Natural killer cell (primary cell): ENCODE results near the gene DCD. TPM values are rescaled to one million over a fixed set of nuclear protein-coding genes. Genes with fewer than 3 reads are reported as not detected.

ENCODE experiments used
- ATAC-seq, 3 donors: fragments of 150-1000 bp in 2 of 3; fragments of 200-7000 bp in 1 of 3; cut with Tn5 transposase; 1 replicate in 1 of 3; 2 replicates in 2 of 3; pipeline ENCODE4 v1.10.0; 2021; ENCODE audit warnings: mild to moderate bottlenecking in 2 of 3, moderate library complexity in 2 of 3
- DNase-seq, 2 donors: peaks; one replicate each; pipeline versions ENCODE4 v3.0.0 to v3.0.0-alpha.2; 2013 to 2021; ENCODE audit warnings: mixed read lengths in 1 of 2
- H3K27ac ChIP-seq: one replicate; pipeline ENCODE4 v1.5.1; 2013; ENCODE audit warnings: mild to moderate bottlenecking, low read length
- H3K27me3 ChIP-seq: one replicate; pipeline ENCODE4 v1.6.1; 2013; ENCODE audit warnings: low read length; ENCODE audit not compliant: control insufficient read depth, insufficient read depth
- H3K36me3 ChIP-seq: one replicate; pipeline ENCODE4 v1.6.1; 2013; ENCODE audit warnings: low read length; ENCODE audit not compliant: control insufficient read depth, insufficient read depth
- H3K4me1 ChIP-seq: one replicate; pipeline ENCODE4 v1.6.1; 2013; ENCODE audit warnings: low read length; ENCODE audit not compliant: control insufficient read depth, insufficient read depth
- H3K4me3 ChIP-seq: one replicate; pipeline ENCODE4 v1.5.1; 2013; ENCODE audit warnings: low read length
- H3K9me3 ChIP-seq: one replicate; pipeline ENCODE4 v1.6.1; 2013; ENCODE audit warnings: low read length; ENCODE audit not compliant: control insufficient read depth, insufficient read depth
- H3K27ac Mint-ChIP-seq, 2 donors: one replicate each; pipeline ENCODE4 v1.8.0; 2022; ENCODE audit warnings: mild to moderate bottlenecking in 2 of 2, mixed read lengths in 2 of 2, moderate library complexity in 1 of 2
- H3K27me3 Mint-ChIP-seq, 2 donors: one replicate each; pipeline ENCODE4 v1.8.0; 2022; ENCODE audit warnings: low read depth in 2 of 2, mixed read lengths in 2 of 2
- H3K36me3 Mint-ChIP-seq: one replicate; pipeline ENCODE4 v1.8.0; 2022; ENCODE audit warnings: mixed read lengths
- H3K4me1 Mint-ChIP-seq, 2 donors: one replicate each; pipeline ENCODE4 v1.8.0; 2022; ENCODE audit warnings: mixed read lengths in 2 of 2
- H3K4me3 Mint-ChIP-seq: one replicate; pipeline ENCODE4 v1.8.0; 2022; ENCODE audit warnings: mild to moderate bottlenecking, moderate library complexity, mixed read lengths
- H3K9me3 Mint-ChIP-seq, 2 donors: one replicate each; pipeline ENCODE4 v1.8.0; 2022; ENCODE audit warnings: mixed read lengths in 2 of 2
- WGBS: methylation state at CpG from one replicate; pipeline ENCODE4 v1.1.7; 2013; ENCODE audit warnings: missing lambda C conversion rate; ENCODE audit not compliant: insufficient coverage; 5-methylcytosine and 5-hydroxymethylcytosine counted together
- intact Hi-C: fragments of 100-400 bp; cut with micrococcal nuclease; formaldehyde crosslinking; loops from one replicate; pipeline ENCODE4 v1.14.2; 2022
- total RNA-seq, 4 donors: library from RNA; stranded (reverse); fragments of 120-200 nt in 1 of 4; gene quantifications; one replicate each; pipeline versions ENCODE4 v1.2.3 to v1.2.4, GENCODE V29; 2013 to 2022
- TF ChIP-seq, protein P1 (sequence below): fragments of 200-600 bp; IDR thresholded peaks from one replicate; pipeline ENCODE4 v1.8.0; 2022; ENCODE audit warnings: antibody characterized with exemption

The DCD gene
- total RNA-seq, 3 donors from 2014 or later (not counting 1 experiment from before 2014, with no cell fraction given) = not detected

DNA sequence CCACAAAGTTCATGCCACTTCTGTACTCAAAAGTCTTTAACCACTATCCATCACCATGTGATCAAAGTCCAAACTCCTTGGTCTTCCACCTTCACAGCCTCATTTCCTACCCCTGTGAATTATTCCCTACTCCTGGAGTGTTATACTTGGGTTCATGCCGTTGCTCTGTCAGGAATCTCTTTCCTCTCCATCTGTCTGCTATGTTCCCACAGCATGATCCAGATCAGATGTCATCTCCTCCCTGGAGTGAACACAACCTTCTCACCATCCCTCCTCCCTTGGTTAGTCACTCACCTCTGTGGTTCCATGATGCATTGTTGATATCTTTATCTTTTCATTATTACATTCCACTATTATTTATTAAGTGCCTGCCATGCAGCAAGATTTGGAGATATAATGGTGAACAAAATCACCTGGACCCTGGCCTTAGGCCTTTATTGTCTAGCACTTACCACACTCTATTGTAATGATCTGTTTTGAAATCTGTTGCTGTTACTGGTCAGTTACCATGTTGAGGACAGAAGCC is 35.9 kb downstream of the DCD start:
- Histone ChIP-seq H3K27ac (no peak overlapping the region), H3K4me1 (no peaks in the 10 kb centered on the region), H3K27me3 (no peaks in the 10 kb centered on the region), H3K9me3 (no peaks in the 10 kb centered on the region), H3K4me3 (no peak overlapping the region), H3K36me3 (no peaks in the 10 kb centered on the region)
- intact Hi-C loops = no loop called here
- DNase-seq = no peak
- ATAC-seq = no peak
- H3K9me3 Mint-ChIP-seq = no peaks in the 10 kb centered on the region
- WGBS = 80% methylated on average over 1 of the region's 1 CpG
- TF ChIP-seq, protein P1, sequence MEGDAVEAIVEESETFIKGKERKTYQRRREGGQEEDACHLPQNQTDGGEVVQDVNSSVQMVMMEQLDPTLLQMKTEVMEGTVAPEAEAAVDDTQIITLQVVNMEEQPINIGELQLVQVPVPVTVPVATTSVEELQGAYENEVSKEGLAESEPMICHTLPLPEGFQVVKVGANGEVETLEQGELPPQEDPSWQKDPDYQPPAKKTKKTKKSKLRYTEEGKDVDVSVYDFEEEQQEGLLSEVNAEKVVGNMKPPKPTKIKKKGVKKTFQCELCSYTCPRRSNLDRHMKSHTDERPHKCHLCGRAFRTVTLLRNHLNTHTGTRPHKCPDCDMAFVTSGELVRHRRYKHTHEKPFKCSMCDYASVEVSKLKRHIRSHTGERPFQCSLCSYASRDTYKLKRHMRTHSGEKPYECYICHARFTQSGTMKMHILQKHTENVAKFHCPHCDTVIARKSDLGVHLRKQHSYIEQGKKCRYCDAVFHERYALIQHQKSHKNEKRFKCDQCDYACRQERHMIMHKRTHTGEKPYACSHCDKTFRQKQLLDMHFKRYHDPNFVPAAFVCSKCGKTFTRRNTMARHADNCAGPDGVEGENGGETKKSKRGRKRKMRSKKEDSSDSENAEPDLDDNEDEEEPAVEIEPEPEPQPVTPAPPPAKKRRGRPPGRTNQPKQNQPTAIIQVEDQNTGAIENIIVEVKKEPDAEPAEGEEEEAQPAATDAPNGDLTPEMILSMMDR = no peak
- H3K27ac Mint-ChIP-seq = no peak overlapping the region
- no peak overlapping the region for H3K4me3 Mint-ChIP-seq
- H3K27me3 Mint-ChIP-seq = peaks cover 23 to 24% of the 10 kb centered on the region in 2 donors
- no peaks in the 10 kb centered on the region for H3K36me3 Mint-ChIP-seq
- H3K4me1 Mint-ChIP-seq = peaks cover 0 to 7% of the 10 kb centered on the region in 2 donors

DNA sequence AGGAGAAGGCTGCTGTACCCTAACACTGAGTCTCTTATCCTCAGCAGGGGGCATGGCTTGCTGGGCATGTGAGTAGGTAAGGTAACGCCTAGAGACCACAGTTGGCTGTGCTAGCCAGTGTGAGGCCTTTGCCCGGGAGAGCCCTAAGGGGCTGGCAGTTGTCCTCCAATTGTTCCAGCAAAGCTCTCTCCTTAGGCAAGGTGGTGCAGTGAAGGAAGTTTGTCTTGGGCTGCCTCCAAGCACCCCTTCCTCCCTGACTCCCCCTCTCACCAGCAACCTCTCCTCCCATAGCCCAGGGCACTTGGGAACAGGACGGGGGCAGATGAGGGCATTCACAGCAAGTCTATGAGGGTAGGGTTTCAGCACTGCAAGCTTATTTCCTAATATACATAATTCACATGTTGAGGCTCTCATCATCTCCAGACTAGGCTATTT is 36.4 kb downstream of the DCD start:
- Mint-ChIP-seq H3K4me1 (peaks cover 0 to under 1% of the 10 kb centered on the region in 2 donors), H3K9me3 (no peaks in the 10 kb centered on the region), H3K27ac (no peak overlapping the region), H3K27me3 (peaks cover 22 to 24% of the 10 kb centered on the region in 2 donors), H3K4me3 (no peak overlapping the region), H3K36me3 (no peaks in the 10 kb centered on the region)
- DNase-seq (no peak), ATAC-seq (no peak)
- TF ChIP-seq, protein P1 = no peak
- Histone ChIP-seq H3K4me3 (no peak overlapping the region), H3K27ac (no peak overlapping the region), H3K9me3 (no peaks in the 10 kb centered on the region), H3K4me1 (no peaks in the 10 kb centered on the region), H3K36me3 (no peaks in the 10 kb centered on the region), H3K27me3 (no peaks in the 10 kb centered on the region)
- WGBS = 94% methylated on average over 3 of the region's 3 CpGs
- intact Hi-C loops = no loop called here

DNA sequence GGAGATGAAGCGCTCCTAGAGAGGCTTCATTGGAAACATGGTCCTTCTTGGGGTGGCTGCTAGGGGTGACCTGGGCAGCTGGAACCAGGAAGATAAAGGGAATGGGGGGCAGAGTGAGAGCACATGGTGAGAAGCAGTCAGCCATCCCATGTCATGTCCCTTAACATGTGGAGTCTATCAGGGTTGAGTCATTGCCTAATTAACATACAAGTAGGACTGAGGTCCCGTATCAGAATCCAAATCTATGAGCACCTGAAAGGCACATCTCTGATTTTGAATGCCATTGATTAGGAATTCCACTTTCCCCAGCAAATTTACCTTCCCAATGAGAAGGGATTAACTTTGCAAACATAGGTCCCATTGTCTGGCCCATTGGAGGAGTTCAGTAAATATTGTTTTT is 39.4 kb downstream of the DCD start:
- Histone ChIP-seq H3K4me3 (no peak overlapping the region), H3K36me3 (no peaks in the 10 kb centered on the region), H3K4me1 (no peaks in the 10 kb centered on the region), H3K9me3 (no peaks in the 10 kb centered on the region), H3K27ac (no peak overlapping the region), H3K27me3 (no peaks in the 10 kb centered on the region)
- no peaks in the 10 kb centered on the region for H3K9me3 Mint-ChIP-seq
- no peak for DNase-seq
- H3K4me1 Mint-ChIP-seq = no peaks in the 10 kb centered on the region
- intact Hi-C loops = no loop called here
- H3K27ac Mint-ChIP-seq = no peak overlapping the region
- WGBS = 79% methylated on average over 2 of the region's 2 CpGs
- peaks cover 14 to 17% of the 10 kb centered on the region in 2 donors for H3K27me3 Mint-ChIP-seq
- TF ChIP-seq, protein P1 = no peak
- ATAC-seq = no peak
- no peaks in the 10 kb centered on the region for H3K36me3 Mint-ChIP-seq
- no peak overlapping the region for H3K4me3 Mint-ChIP-seq

DNA sequence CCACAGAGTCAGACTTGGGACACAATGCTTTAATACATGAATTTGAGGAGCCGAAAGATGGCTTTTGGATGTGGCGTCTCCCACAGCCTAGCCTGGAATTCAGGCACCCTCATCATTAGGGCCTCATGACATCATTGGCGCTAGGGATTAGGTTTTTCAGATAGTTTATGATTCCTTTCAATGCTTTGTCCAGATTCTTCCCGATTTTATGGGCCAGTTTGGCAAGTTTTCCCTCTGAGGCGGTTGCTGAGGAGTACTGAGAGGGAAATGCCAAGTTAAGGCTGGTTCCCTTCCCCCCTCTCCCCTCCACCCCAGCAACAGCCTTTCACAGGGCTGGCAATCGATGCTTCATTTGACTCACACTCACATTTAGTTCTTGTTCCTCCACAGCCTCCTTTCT is 40.0 kb downstream of the DCD start:
- H3K9me3 ChIP-seq = no peaks in the 10 kb centered on the region
- Mint-ChIP-seq H3K27ac (no peak overlapping the region), H3K27me3 (peaks cover 10 to 17% of the 10 kb centered on the region in 2 donors), H3K4me3 (no peak overlapping the region), H3K9me3 (no peaks in the 10 kb centered on the region), H3K36me3 (no peaks in the 10 kb centered on the region), H3K4me1 (no peaks in the 10 kb centered on the region)
- H3K27ac ChIP-seq = no peak overlapping the region
- ATAC-seq (no peak), DNase-seq (no peak)
- no peaks in the 10 kb centered on the region for H3K4me1 ChIP-seq
- no peaks in the 10 kb centered on the region for H3K27me3 ChIP-seq
- no peak overlapping the region for H3K4me3 ChIP-seq
- WGBS = 75% methylated on average over 6 of the region's 6 CpGs
- H3K36me3 ChIP-seq = no peaks in the 10 kb centered on the region
- intact Hi-C loops = no loop called here
- TF ChIP-seq, protein P1 = no peak
